ENCODE measurements around the gene NGFR.

GRCh38 chr17:49457564-49458535 is 37.2 kb upstream of the NGFR start:
- TF ChIP-seq POLR2A (IDR thresholded peaks at IDR 0.05) (no peak), CTCF (IDR thresholded peaks at IDR 0.05) (no peak), POLR2AphosphoS5 (IDR thresholded peaks at IDR 0.05) (no peak), EP300 (IDR thresholded peaks at IDR 0.05) (no peak)

Data from gastroesophageal sphincter (tissue), 3 donors.